IMR-90 (cell line): Measurements from ENCODE around the gene CSTA. TPM values are rescaled to one million over a fixed set of nuclear protein-coding genes. Genes with fewer than 3 reads are reported as not detected.

Experiments
- ATAC-seq: fragments of 200-7000 bp; cut with Tn5 transposase; 2 replicates; pipeline ENCODE4 v1.9.1; 2020; ENCODE audit warnings: low read depth, mild to moderate bottlenecking, moderate library complexity
- BruUV-seq: library from RNA; stranded (reverse); fragments of 400-500 nt; replicated peaks from 2 replicates; lab custom pipeline; 2021; lab: Mats Ljungman, UMichigan
- CTCF ChIA-PET: fragments of 300-600 bp; formaldehyde crosslinking; extraction: SDS; loops from one replicate; lab custom pipeline; 2021; ENCODE audit warnings: antibody characterized with exemption; lab: Yijun Ruan, JAX
- POLR2A ChIA-PET: fragments of 300-600 bp; sonication (Branson Sonifier 250); formaldehyde crosslinking; loops from one replicate; lab custom pipeline; 2022; ENCODE audit warnings: antibody characterized with exemption; ENCODE audit not compliant: unreplicated experiment; lab: Charles Lee
- DNase-seq: peaks from one replicate; pipeline ENCODE4 v3.0.0; 2013
- H2AFZ ChIP-seq: replicated peaks from 2 replicates; pipeline ENCODE3; 2013; ENCODE audit warnings: low read length, mild to moderate bottlenecking; ENCODE audit not compliant: poor library complexity
- H2AK5ac ChIP-seq: 2 replicates; pipeline ENCODE4 v1.6.1; 2013; ENCODE audit warnings: low read depth, low read length, inconsistent platforms
- H2AK9ac ChIP-seq: replicated peaks from 2 replicates; pipeline ENCODE3; 2013; ENCODE audit warnings: mild to moderate bottlenecking, low read depth, low read length, moderate library complexity; ENCODE audit not compliant: poor library complexity
- H2BK120ac ChIP-seq: 2 replicates; pipeline ENCODE4 v1.6.1; 2013; ENCODE audit warnings: low read depth, low read length, inconsistent platforms
- H2BK15ac ChIP-seq: 3 replicates; pipeline ENCODE4 v1.6.1; 2013; ENCODE audit warnings: low read depth, low read length, inconsistent platforms
- H2BK20ac ChIP-seq: 2 replicates; pipeline ENCODE4 v1.6.1; 2013; ENCODE audit warnings: low read depth, mild to moderate bottlenecking, inconsistent platforms, low read length, moderate library complexity
- H2BK5ac ChIP-seq: 2 replicates; pipeline ENCODE4 v1.6.1; 2013; ENCODE audit warnings: mild to moderate bottlenecking, low read depth, low read length, inconsistent platforms; ENCODE audit not compliant: poor library complexity, severe bottlenecking
- H3K14ac ChIP-seq: replicated peaks from 2 replicates; pipeline ENCODE4 v1.6.1; 2013; ENCODE audit warnings: low read depth, low read length, inconsistent platforms
- H3K18ac ChIP-seq: 2 replicates; pipeline ENCODE4 v1.6.1; 2013; ENCODE audit warnings: low read depth, low read length, control low read depth
- H3K23ac ChIP-seq: 2 replicates; pipeline ENCODE4 v1.6.1; 2013; ENCODE audit warnings: low read depth, low read length, inconsistent platforms
- H3K27ac ChIP-seq: 2 replicates; pipeline ENCODE4 v1.5.1; 2013; ENCODE audit warnings: mild to moderate bottlenecking, control low read depth, low read length; ENCODE audit not compliant: insufficient read depth
- H3K27me3 ChIP-seq: 2 replicates; pipeline ENCODE4 v1.6.1; 2013; ENCODE audit warnings: low read length; ENCODE audit not compliant: control insufficient read depth, insufficient read depth
- H3K36me3 ChIP-seq: 2 replicates; pipeline ENCODE4 v1.6.1; 2013; ENCODE audit warnings: low read length, mixed read lengths; ENCODE audit not compliant: control insufficient read depth, insufficient read depth
- H3K4ac ChIP-seq: 2 replicates; pipeline ENCODE4 v1.6.1; 2013; ENCODE audit warnings: low read depth, low read length, inconsistent platforms
- H3K4me1 ChIP-seq: 2 replicates; pipeline ENCODE4 v1.6.1; 2013; ENCODE audit warnings: low read length, mixed read lengths; ENCODE audit not compliant: control insufficient read depth, insufficient read depth
- H3K4me2 ChIP-seq: 2 replicates; pipeline ENCODE4 v1.6.1; 2013; ENCODE audit warnings: low read depth, mild to moderate bottlenecking, control low read depth, low read length, moderate library complexity
- H3K4me3 ChIP-seq: 2 replicates; pipeline ENCODE4 v1.5.1; 2013; ENCODE audit warnings: low read depth, mild to moderate bottlenecking, control low read depth, low read length, moderate library complexity; ENCODE audit not compliant: insufficient read depth
- H3K56ac ChIP-seq: 2 replicates; pipeline ENCODE4 v1.6.1; 2013; ENCODE audit warnings: low read length, inconsistent platforms; ENCODE audit not compliant: insufficient read depth; ENCODE audit errors: extremely low read depth
- H3K79me1 ChIP-seq, 2 experiments: 2 replicates each; pipeline ENCODE4 v1.6.1; 2013; ENCODE audit warnings: low read length in 2 of 2, inconsistent platforms in 1 of 2, low read depth in 1 of 2
- H3K9ac ChIP-seq: 2 replicates; pipeline ENCODE4 v1.6.1; 2013; ENCODE audit warnings: low read depth, low read length, control low read depth
- H3K9me1 ChIP-seq: 2 replicates; pipeline ENCODE4 v1.6.1; 2013; ENCODE audit warnings: low read length, inconsistent platforms; ENCODE audit not compliant: insufficient read depth
- H3K9me3 ChIP-seq: 2 replicates; pipeline ENCODE4 v1.6.1; 2013; ENCODE audit warnings: low read length; ENCODE audit not compliant: control insufficient read depth, insufficient read depth
- H4K20me1 ChIP-seq: 2 replicates; pipeline ENCODE4 v1.6.1; 2013; ENCODE audit warnings: low read length, inconsistent platforms; ENCODE audit not compliant: insufficient read depth
- H4K5ac ChIP-seq: 2 replicates; pipeline ENCODE4 v1.6.1; 2013; ENCODE audit warnings: mild to moderate bottlenecking, low read depth, low read length, control low read depth
- H4K8ac ChIP-seq, 2 experiments: 2 replicates each; pipeline ENCODE4 v1.6.1; 2013; ENCODE audit warnings: low read depth in 2 of 2, low read length in 2 of 2, control low read depth in 1 of 2, inconsistent platforms in 1 of 2
- H4K91ac ChIP-seq: 2 replicates; pipeline ENCODE4 v1.6.1; 2013; ENCODE audit warnings: low read depth, low read length, inconsistent platforms; ENCODE audit not compliant: insufficient read depth
- MAFK ChIP-seq: IDR thresholded peaks from 2 replicates; pipeline ENCODE4 v1.6.1; 2012; ENCODE audit warnings: low read depth, low read length, improper control_type of control experiment
- WGBS, 2 experiments: methylation state at CpG; one replicate each; pipeline versions ENCODE4 v1.1.5 to v1.1.7; 2013; ENCODE audit warnings: missing lambda C conversion rate in 2 of 2; ENCODE audit not compliant: insufficient read length in 1 of 2; ENCODE audit errors: extremely low coverage in 2 of 2; 5-methylcytosine and 5-hydroxymethylcytosine counted together
- dilution Hi-C: fragments of 300-500 bp; cut with HindIII; formaldehyde crosslinking; loops from one replicate; pipeline ENCODE4 v1.14.3; 2018; ENCODE audit warnings: low sequenced_read_pairs; ENCODE audit not compliant: unreplicated experiment
- in situ Hi-C: fragments of 300-500 bp; cut with MboI; formaldehyde crosslinking; loops from 3 replicates; pipeline ENCODE4 v1.14.3; 2019; ENCODE audit warnings: low sequenced_read_pairs, inconsistent platforms, mixed read lengths
- intact Hi-C: fragments of 100-400 bp; cut with micrococcal nuclease; formaldehyde crosslinking; loops from 2 replicates; pipeline ENCODE4 v1.10.0; 2022
- polyA plus RNA-seq, 3 experiments: library from polyadenylated mRNA; depleted of rRNA; stranded (reverse); fragments of >200 nt; gene quantifications; 2 replicates each; pipeline ENCODE4 v1.2.3, GENCODE V29; 2012; ENCODE audit warnings: low replicate concordance in 1 of 3
- total RNA-seq: library from RNA; depleted of rRNA; stranded (reverse); fragments of >200 nt; gene quantifications from 2 replicates; pipeline ENCODE4 v1.2.3, GENCODE V29; 2012

The CSTA gene
- total and polyA plus RNA-seq, 2 of the 4 experiments (the other 2 are of a cell fraction), result 0.17 TPM; not detected in 1

DNA sequence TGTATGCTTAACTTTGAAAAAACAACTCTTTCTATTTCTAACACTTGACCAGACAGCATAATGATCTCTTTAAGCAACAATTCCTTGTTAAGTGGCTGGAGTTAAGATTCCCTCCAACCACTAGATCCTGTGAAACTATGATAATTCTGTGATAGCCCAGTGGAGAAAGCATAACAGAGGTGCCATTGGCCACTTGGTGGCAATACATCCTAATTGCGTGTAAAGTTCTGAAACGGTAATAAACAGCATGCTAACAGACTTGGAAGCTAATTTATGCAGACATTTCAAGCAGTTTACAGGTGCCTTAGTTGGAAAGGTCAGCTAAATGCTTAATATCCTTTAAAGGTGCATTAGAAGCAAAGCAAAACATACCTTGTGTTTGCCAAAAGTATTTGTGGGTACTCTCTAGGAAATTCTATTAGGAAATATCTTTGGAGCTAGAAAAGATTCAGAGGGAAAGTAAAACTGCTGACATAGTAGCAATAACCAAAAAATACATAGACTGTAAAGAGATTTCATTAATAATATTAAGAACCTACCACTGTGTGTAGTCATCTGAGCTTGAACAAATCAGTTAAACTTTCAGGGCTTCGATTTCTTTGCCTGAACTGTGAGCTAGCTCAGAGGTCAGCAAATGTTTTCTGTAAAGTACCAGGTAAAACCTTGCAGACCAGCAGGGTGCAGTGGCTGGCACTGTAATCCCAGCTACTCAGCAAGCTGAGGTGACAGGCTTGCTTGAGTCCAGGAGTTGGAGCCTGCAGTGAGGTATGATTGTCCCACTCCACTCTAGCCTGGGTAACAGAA, 19.0 kb upstream of the CSTA start:
- intact Hi-C loops, result no loop called here
- CTCF ChIA-PET, result no interaction called here

More for the DNA sequence above, 19.0 kb upstream of the CSTA start:
- POLR2A ChIA-PET, result no interaction called here
- no peak overlapping the region for H2BK120ac ChIP-seq
- H3K4ac ChIP-seq, result no peak overlapping the region
- ATAC-seq (no peak; the same call in 1 of the 2 replicates), DNase-seq (no peak)
- no peak overlapping the region for H3K4me2 ChIP-seq
- no peak overlapping the region for H3K27ac ChIP-seq
- no peak overlapping the region for H3K56ac ChIP-seq
- H2AFZ ChIP-seq, result no peak overlapping the region
- H2BK15ac ChIP-seq, result no peak overlapping the region
- no peak overlapping the region for H3K23ac ChIP-seq
- no peak overlapping the region for H2BK5ac ChIP-seq
- no peak overlapping the region for H3K18ac ChIP-seq
- H3K9me3 ChIP-seq, result no peaks in the 10 kb centered on the region
- no TSS peak for BruUV-seq
- no peak overlapping the region for H3K14ac ChIP-seq
- H4K5ac ChIP-seq, result no peak overlapping the region
- dilution Hi-C loops (no loop called here), in situ Hi-C loops (no loop called here)
- H3K79me1 ChIP-seq, result no peaks in the 10 kb centered on the region
- no peaks in the 10 kb centered on the region for H3K9me1 ChIP-seq
- peaks cover 3% of the 10 kb centered on the region for H3K27me3 ChIP-seq
- 40% methylated on average over 1 of the region's 3 CpGs; no CpG with 5 or more reads in 1 of the 2 experiments for WGBS, 2 experiments
- no peak overlapping the region for H4K91ac ChIP-seq
- H2AK5ac ChIP-seq, result no peak overlapping the region
- no peak overlapping the region for H3K9ac ChIP-seq
- no peak overlapping the region for H2BK20ac ChIP-seq
- no peak for TF ChIP-seq MAFK
- H2AK9ac ChIP-seq, result no peak overlapping the region
- H4K8ac ChIP-seq, result no peak overlapping the region
- H4K20me1 ChIP-seq, result no peaks in the 10 kb centered on the region
- H3K4me3 ChIP-seq, result no peak overlapping the region
- no peaks in the 10 kb centered on the region for H3K36me3 ChIP-seq
- H3K4me1 ChIP-seq, result no peaks in the 10 kb centered on the region
